ENCODE measurements around the gene BMF. TPM values are rescaled to one million over a fixed set of nuclear protein-coding genes. Genes with fewer than 3 reads are reported as not detected.
A peak's percentile ranks its signal among the peaks of the same experiment; 100 is the strongest.

BMF gene
- total and polyA plus RNA-seq, 4 donors = 0.63 to 10.2 (median 4.0) TPM

DNA sequence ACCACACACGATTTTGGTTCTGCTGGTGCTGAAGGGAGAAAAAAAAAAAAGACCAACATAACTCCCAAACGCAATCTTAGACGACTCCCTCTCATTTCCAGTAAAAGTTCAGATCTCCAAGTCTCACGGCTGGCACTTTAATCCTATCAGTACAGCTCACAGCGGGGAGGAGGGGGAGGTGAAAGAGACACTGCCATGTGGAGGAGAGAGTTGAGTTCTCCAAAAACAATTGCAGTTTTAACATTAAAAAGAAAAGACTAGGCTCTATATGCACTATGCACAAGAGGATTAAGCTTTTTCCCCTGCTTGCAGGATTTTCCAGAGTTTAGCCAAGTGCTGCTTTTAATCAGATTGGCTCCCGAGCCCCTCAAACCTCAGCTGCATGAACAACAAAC lies 16.8 kb downstream of the BMF start:
- no peaks in the 10 kb centered on the region for H3K36me3 ChIP-seq (ENCODE audit: control insufficient read depth in 4 of 4, insufficient read depth in 3 of 4, low read depth in 1 of 4, low read length in 3 of 4)
- TF ChIP-seq RAD21 (IDR thresholded peaks at IDR 0.05) (no peak), SP1 (IDR thresholded peaks at IDR 0.05) (no peak), HNF4A (conservative IDR thresholded peaks at IDR 0.05) (no peak), JUND (IDR thresholded peaks at IDR 0.05) (no peak), NR2F2 (IDR thresholded peaks at IDR 0.05) (no peak), MAX (IDR thresholded peaks at IDR 0.05) (no peak), TAF1 (conservative IDR thresholded peaks at IDR 0.05) (no peak), HNF4G (IDR thresholded peaks at IDR 0.05) (no peak), ZBTB33 (IDR thresholded peaks at IDR 0.05) (no peak), YY1 (IDR thresholded peaks at IDR 0.05) (no peak)
- TF ChIP-seq, protein P1, sequence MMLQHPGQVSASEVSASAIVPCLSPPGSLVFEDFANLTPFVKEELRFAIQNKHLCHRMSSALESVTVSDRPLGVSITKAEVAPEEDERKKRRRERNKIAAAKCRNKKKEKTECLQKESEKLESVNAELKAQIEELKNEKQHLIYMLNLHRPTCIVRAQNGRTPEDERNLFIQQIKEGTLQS (IDR thresholded peaks at IDR 0.05) = no peak
- peak overlapping the region in 1 of 2 donors; percentile 59 for H3K27ac ChIP-seq (ENCODE audit: low read depth in 1 of 2, low read length in 2 of 2)
- H3K27me3 ChIP-seq (ENCODE audit: control insufficient read depth in 4 of 4, insufficient read depth in 4 of 4, low read length in 3 of 4) = no peaks in the 10 kb centered on the region
- H3K4me1 ChIP-seq (ENCODE audit: control insufficient read depth in 4 of 4, insufficient read depth in 4 of 4, low read length in 3 of 4) = peaks cover 25 to 48% (median 39%) of the 10 kb centered on the region in 4 donors
- H3K4me3 ChIP-seq (ENCODE audit: low read depth in 1 of 3, low read length in 3 of 3) = no peak overlapping the region
- 40% methylated on average over 6 of the region's 6 CpGs for WGBS
- no peak for DNase-seq (ENCODE audit: low spot score)
- no peaks in the 10 kb centered on the region for H3K9me3 ChIP-seq (ENCODE audit: control insufficient read depth in 4 of 4, low read length in 3 of 4)
- H3K9ac ChIP-seq (ENCODE audit: low read depth in 1 of 2, low read length in 2 of 2) = no peak overlapping the region

DNA sequence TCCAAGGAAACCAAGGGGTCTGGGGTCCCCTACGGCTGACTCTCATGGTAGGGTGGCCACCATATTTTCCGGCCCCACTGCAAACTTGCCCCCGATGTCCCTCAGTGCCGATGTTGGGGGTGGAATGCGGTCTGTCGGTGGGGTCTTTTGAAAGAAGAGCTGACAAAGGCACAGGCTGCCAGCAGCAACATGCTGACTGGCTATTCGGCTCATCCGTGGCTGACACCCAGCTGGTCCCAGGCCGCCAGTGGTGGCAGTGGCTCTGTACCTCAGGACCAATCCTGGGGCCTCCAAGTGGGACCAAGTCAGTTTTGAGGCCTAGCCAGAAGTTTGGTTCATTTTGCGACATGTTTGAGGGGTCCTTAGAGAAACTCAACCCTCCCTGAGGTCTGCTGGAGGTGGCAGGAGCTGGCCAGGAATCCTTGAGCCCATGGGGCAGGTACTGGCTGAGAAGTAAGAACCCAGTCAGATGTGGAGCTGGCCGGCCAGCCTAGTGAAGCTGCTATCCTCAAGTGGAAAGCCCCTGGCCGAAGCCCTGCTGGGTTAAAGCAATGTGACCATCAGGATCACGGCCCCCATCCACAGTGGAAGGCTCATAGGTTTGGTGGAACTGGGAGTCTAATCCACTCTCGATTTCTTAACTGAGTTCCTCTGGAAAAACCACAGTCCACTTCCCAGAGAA lies 17.8 kb downstream of the BMF start:
- Histone ChIP-seq H3K4me1 (ENCODE audit: control insufficient read depth in 4 of 4, insufficient read depth in 4 of 4, low read length in 3 of 4) (peaks cover 25 to 48% (median 39%) of the 10 kb centered on the region in 4 donors), H3K27ac (ENCODE audit: low read depth in 1 of 2, low read length in 2 of 2) (no peak overlapping the region)

GRCh38 chr15:40088929-40089755 lies 19.5 kb downstream of the BMF start:
- 41% methylated on average over 7 of the region's 7 CpGs for WGBS
- no peak overlapping the region for H3K27ac ChIP-seq (ENCODE audit: low read depth in 1 of 2, low read length in 2 of 2)
- TF ChIP-seq RAD21 (IDR thresholded peaks at IDR 0.05) (no peak), SP1 (IDR thresholded peaks at IDR 0.05) (peak; percentile 25)
- H3K36me3 ChIP-seq (ENCODE audit: control insufficient read depth in 4 of 4, insufficient read depth in 3 of 4, low read depth in 1 of 4, low read length in 3 of 4) = no peaks in the 10 kb centered on the region
- no peak overlapping the region for H3K9ac ChIP-seq (ENCODE audit: low read depth in 1 of 2, low read length in 2 of 2)
- H3K27me3 ChIP-seq (ENCODE audit: control insufficient read depth in 4 of 4, insufficient read depth in 4 of 4, low read length in 3 of 4) = no peaks in the 10 kb centered on the region
- no peaks in the 10 kb centered on the region for H3K9me3 ChIP-seq (ENCODE audit: control insufficient read depth in 4 of 4, low read length in 3 of 4)
- no peak for DNase-seq (ENCODE audit: low spot score)
- peaks cover 24 to 48% (median 38%) of the 10 kb centered on the region in 4 donors for H3K4me1 ChIP-seq (ENCODE audit: control insufficient read depth in 4 of 4, insufficient read depth in 4 of 4, low read length in 3 of 4)
- no peak overlapping the region for H3K4me3 ChIP-seq (ENCODE audit: low read depth in 1 of 3, low read length in 3 of 3)

More for the DNA sequence above, 17.8 kb downstream of the BMF start:
- no peak overlapping the region for H3K4me3 ChIP-seq (ENCODE audit: low read depth in 1 of 3, low read length in 3 of 3)
- H3K9ac ChIP-seq (ENCODE audit: low read depth in 1 of 2, low read length in 2 of 2) = no peak overlapping the region
- DNase-seq (ENCODE audit: low spot score) = no peak
- no peak for TF ChIP-seq HNF4A (conservative IDR thresholded peaks at IDR 0.05)
- WGBS = 96% methylated on average over 14 of the region's 14 CpGs
- H3K27me3 ChIP-seq (ENCODE audit: control insufficient read depth in 4 of 4, insufficient read depth in 4 of 4, low read length in 3 of 4) = no peaks in the 10 kb centered on the region
- H3K36me3 ChIP-seq (ENCODE audit: control insufficient read depth in 4 of 4, insufficient read depth in 3 of 4, low read depth in 1 of 4, low read length in 3 of 4) = no peaks in the 10 kb centered on the region
- no peaks in the 10 kb centered on the region for H3K9me3 ChIP-seq (ENCODE audit: control insufficient read depth in 4 of 4, low read length in 3 of 4)
